Measurements from ENCODE around the gene ATP8A2.
"Not testable (repeated sequence)": the region's sequence is repeated elsewhere in the genome, so short reads cannot be mapped to it uniquely, and the experiment has no call there.

ATP8A2 gene

GRCh38 chr13:25347151-25347550, 24.6 kb upstream of the ATP8A2 start:
- no peak for TF ChIP-seq CTCF (IDR thresholded peaks at IDR 0.05)
- intact Hi-C loops (cut with DNase I; ENCODE audit: low total_unique reads) = no loop called here
- H3K4me1 ChIP-seq = no peaks in the 10 kb centered on the region
- no peak overlapping the region for H3K4me3 ChIP-seq
- no peak for DNase-seq
- no peak overlapping the region for H3K27ac ChIP-seq
- H3K9me3 ChIP-seq = no peaks in the 10 kb centered on the region
- no peaks in the 10 kb centered on the region for H3K27me3 ChIP-seq
- H3K36me3 ChIP-seq = no peaks in the 10 kb centered on the region

- no peaks in the 10 kb centered on the region for H3K27me3 ChIP-seq
- intact Hi-C loops (cut with DNase I; ENCODE audit: low total_unique reads) = no loop called here
- H3K27ac ChIP-seq = no peak overlapping the region
- no peak for TF ChIP-seq CTCF (IDR thresholded peaks at IDR 0.05)
- H3K4me1 ChIP-seq = no peaks in the 10 kb centered on the region
- no peaks in the 10 kb centered on the region for H3K9me3 ChIP-seq
- DNase-seq = no peak
- H3K4me3 ChIP-seq = no peak overlapping the region
- H3K36me3 ChIP-seq = no peaks in the 10 kb centered on the region
These were observed 20.4 kb upstream of the ATP8A2 start for GRCh38 chr13:25351404-25351803.

- Histone ChIP-seq H3K9me3 (no peaks in the 10 kb centered on the region), H3K27me3 (no peaks in the 10 kb centered on the region), H3K4me1 (no peaks in the 10 kb centered on the region), H3K4me3 (no peak overlapping the region), H3K27ac (no peak overlapping the region), H3K36me3 (no peaks in the 10 kb centered on the region)
- no peak for DNase-seq
- TF ChIP-seq CTCF (IDR thresholded peaks at IDR 0.05) = no peak
- intact Hi-C loops (cut with DNase I; ENCODE audit: low total_unique reads) = no loop called here
These were observed 19.5 kb upstream of the ATP8A2 start for GRCh38 chr13:25352230-25352629.

- no peak for DNase-seq
- H3K27ac ChIP-seq = no peak overlapping the region
- intact Hi-C loops (cut with DNase I; ENCODE audit: low total_unique reads) = no loop called here
- H3K4me3 ChIP-seq = no peak overlapping the region
- H3K27me3 ChIP-seq = no peaks in the 10 kb centered on the region
- H3K36me3 ChIP-seq = no peaks in the 10 kb centered on the region
- no peaks in the 10 kb centered on the region for H3K4me1 ChIP-seq
- no peaks in the 10 kb centered on the region for H3K9me3 ChIP-seq
- TF ChIP-seq CTCF (IDR thresholded peaks at IDR 0.05) = no peak
These were observed 19.0 kb upstream of the ATP8A2 start for GRCh38 chr13:25352806-25353205.

GRCh38 chr13:25353344-25353743, 18.4 kb upstream of the ATP8A2 start:
- H3K36me3 ChIP-seq = no peaks in the 10 kb centered on the region
- no peak for DNase-seq
- H3K9me3 ChIP-seq = no peaks in the 10 kb centered on the region
- no peak overlapping the region for H3K27ac ChIP-seq
- no peaks in the 10 kb centered on the region for H3K27me3 ChIP-seq
- intact Hi-C loops (cut with DNase I; ENCODE audit: low total_unique reads) = no loop called here
- no peak for TF ChIP-seq CTCF (IDR thresholded peaks at IDR 0.05)
- H3K4me3 ChIP-seq = no peak overlapping the region
- H3K4me1 ChIP-seq = no peaks in the 10 kb centered on the region

GRCh38 chr13:25354377-25354776, 17.4 kb upstream of the ATP8A2 start:
- TF ChIP-seq CTCF (IDR thresholded peaks at IDR 0.05) = no peak
- no peak for DNase-seq
- H3K9me3 ChIP-seq = no peaks in the 10 kb centered on the region
- H3K4me3 ChIP-seq = no peak overlapping the region
- H3K27ac ChIP-seq = no peak overlapping the region
- no peaks in the 10 kb centered on the region for H3K4me1 ChIP-seq
- H3K27me3 ChIP-seq = no peaks in the 10 kb centered on the region
- intact Hi-C loops (cut with DNase I; ENCODE audit: low total_unique reads) = no loop called here
- no peaks in the 10 kb centered on the region for H3K36me3 ChIP-seq

GRCh38 chr13:25360443-25360842, 11.3 kb upstream of the ATP8A2 start:
- intact Hi-C loops (cut with DNase I; ENCODE audit: low total_unique reads); H3K4me1 ChIP-seq; H3K36me3 ChIP-seq; H3K27ac ChIP-seq; H3K9me3 ChIP-seq; H3K4me3 ChIP-seq; H3K27me3 ChIP-seq; DNase-seq: not testable (repeated sequence)

All from tibial artery (tissue), 4 donors.